Fibroblast of gingiva (primary cell): Measurements from ENCODE around the gene COL4A3.
"Not testable (repeated sequence)": the region's sequence is repeated elsewhere in the genome, so short reads cannot be mapped to it uniquely, and the experiment has no call there.

Experiments
- DNase-seq: peaks from one replicate; pipeline ENCODE4 v3.0.0-alpha.2; 2011; ENCODE audit warnings: low read depth

The COL4A3 gene

GRCh38 chr2:227154986-227155774 lies 9.2 kb upstream of the COL4A3 start:
- DNase-seq = peak; percentile 15

DNA sequence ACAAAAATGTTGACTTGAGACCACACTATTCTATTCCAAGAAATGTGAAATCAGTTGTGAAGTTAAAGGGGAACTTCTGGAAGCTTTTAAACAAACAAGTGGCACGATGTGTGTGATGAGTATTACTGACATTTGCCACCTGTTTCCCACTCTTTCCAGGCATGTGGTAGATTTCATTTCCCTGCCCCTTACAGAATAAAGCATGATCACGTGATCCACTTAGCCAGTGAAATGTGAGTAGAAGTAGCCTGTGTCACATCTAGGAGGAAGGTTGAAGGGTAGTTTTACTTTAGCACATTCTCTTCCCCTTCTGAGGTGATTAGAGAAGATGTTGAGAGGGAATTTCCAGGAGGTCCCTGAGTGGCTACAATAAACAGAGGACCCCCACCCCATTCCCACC lies 4.3 kb upstream of the COL4A3 start:
- no peak for DNase-seq

DNA sequence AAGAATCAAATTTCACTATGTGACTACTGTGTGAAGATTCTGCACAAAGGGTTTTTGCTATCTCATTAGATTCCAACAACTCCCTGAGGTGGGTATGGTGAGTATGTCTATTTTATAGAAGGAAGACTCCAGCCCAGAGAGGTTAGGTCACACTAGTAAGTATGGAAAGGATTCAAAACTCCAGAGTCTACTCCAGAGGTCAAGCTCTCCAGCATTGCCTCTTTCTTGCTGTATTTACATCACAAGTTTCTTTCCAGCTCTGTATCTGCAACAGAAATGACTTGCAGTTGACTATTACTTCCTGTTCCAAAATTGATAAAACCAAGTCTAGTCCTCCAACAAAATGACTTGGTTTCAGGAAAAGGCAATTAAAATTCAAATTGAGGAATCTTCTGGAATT lies 2.5 kb upstream of the COL4A3 start:
- no peak for DNase-seq

GRCh38 chr2:227163485-227163997 lies 883 bp upstream of the COL4A3 start:
- DNase-seq = no peak

GRCh38 chr2:227164763-227165291 lies 403 bp downstream of the COL4A3 start:
- no peak for DNase-seq

GRCh38 chr2:227171779-227172178 lies 7.4 kb downstream of the COL4A3 start:
- DNase-seq = not testable (repeated sequence)

- DNase-seq = no peak
Observed at GRCh38 chr2:227177592-227178336, 13.3 kb downstream of the COL4A3 start.

DNA sequence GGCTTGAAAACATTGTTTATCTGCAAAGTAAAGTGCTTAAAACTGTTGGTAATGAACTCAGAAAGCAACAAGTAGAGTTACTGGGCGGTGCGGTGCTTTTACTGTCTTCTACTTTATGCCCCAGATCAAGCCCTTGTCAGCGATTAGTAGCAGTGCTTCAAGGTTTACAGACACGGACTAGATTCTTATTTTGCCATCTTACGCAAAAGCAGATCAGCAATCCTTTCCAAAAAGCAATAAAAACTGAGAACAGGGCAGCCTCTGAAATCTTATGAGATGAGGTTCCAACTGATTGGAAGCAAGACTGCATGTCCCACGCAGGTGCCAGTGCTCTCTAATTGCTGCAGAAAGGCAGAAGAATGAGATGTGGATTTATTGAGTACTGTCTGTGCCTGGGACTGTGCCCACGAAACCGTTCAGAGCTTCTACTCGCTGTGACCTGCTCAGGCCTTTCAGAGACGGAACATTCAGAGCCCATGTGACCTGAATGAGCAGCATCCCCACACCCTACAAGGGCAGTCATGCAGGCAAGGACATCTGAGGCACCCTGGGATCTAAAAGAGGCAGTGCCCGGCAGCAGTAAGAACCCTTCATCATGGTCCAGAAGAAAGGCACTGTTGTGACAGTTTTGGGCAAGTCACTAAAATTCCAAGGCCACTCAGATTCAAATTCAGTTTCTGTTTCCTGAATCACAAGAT lies 15.7 kb downstream of the COL4A3 start:
- no peak for DNase-seq

DNA sequence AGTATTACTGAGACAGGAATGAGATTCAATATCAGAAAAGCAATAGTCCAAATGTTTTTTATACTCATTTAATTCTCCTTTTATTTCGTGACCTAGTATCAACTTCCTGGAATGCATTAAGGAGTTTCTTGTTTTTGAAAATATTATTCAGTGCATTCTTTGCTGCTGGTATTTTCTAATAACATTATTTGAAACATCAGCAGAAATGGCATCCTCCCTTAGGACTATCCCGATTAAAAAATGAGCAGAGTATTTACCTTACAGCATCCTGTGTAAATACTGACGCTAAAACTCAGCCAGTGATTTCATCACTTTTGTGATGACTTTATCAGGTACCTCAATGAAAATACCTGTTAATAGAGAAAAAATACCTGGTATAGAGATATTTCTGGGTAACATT lies 16.3 kb downstream of the COL4A3 start:
- no peak for DNase-seq

- no peak for DNase-seq
Observed at GRCh38 chr2:227182765-227183164, 18.3 kb downstream of the COL4A3 start.

DNA sequence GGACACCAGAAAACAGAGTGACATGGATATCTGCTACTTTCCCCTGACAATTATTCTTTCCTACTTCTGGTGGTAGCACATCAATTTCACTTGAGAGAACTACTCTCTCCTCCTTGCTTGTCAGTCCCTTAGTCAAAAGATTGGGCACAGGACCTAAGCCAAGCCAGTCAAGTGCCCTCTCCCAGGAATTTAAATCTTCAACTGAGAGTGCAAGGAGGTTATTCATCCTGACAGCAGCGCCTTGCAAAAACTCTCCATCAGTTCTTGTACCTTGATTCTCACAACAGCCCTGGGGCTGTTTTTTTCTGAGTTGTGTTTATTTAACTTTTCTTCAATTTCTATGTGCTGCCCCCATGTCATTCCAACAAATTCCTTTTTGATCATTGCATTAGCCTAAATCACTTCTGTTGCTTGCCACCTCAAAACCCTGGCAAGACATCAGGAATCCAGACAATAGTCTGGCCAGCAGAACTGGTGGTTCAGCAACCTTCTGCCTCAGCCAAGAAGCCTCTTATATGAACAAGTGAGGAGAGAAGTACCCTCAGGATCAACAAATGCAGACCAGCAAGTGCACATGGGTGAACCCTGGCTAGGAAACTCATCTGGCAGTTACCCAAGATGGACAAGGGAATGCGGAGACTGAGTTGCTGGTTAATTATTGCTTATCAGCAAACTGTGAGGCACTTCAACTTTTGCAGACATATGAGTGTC lies 19.4 kb downstream of the COL4A3 start:
- no peak for DNase-seq

DNA sequence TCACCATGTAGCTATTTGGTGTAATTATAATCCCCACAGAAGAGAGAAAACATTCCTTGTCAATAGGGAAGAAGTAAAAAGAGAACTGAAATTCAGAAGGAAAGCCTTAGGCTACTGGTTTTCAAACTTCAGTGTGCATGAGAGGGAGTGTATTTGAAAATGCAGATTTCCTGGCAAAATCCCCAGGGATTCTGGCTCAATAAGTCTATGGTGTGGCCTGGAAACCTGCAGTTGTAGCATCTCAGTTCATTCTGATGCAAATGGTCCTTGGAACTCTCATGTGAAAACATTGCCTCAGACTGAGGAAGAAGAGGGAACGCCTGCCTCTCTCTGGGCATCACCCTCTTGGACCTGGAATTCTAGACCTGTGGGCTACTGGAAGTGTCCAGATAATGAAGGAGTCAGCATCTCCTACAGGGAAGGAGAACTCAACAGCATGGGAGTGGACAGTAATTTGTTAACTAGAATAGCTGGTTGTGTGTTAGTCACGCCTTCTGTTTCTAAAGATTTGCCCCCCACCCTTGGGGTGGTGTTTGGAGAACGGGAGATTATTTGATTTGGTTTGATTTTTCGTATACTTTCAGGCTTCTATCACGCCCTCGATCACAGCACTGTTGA lies 21.3 kb downstream of the COL4A3 start:
- DNase-seq = no peak

DNA sequence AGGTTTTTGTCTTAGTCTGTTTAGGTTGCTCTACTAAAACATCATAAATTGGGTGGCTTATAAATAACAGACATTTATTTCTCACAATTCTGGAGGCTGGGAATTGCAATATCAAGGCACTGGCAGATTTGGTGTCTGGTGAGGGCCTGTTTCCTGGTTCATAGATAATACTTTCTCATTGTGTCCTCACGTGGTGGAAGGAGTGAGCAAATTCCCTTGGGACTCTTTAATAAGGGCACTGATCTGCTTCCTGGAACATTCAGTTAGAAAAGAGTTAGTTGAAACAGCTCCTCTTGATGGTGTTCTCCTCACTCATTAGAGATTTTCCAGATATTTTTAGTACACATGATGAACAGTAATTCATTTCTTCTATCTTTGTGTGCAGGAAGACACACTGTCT lies 22.3 kb downstream of the COL4A3 start:
- DNase-seq = peak; percentile 19

DNA sequence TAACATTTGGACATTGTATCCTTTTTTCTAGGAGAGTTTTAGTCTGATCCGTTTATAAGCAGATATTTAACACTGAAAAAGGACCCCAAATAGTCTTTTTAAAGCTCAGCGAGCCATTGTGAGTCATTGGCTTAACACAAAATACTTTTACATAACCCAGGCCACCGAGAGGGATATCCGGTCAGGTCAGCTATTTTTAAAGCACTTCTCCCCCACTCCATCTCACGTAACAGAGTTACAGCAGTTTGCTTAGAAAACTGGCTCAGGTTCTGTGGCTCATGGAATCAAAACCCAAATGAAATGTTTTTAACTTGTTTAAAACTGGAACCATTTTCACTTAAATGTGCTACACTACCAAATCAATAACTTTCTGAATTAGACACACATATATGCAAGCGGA lies 23.9 kb downstream of the COL4A3 start:
- DNase-seq = no peak

DNA sequence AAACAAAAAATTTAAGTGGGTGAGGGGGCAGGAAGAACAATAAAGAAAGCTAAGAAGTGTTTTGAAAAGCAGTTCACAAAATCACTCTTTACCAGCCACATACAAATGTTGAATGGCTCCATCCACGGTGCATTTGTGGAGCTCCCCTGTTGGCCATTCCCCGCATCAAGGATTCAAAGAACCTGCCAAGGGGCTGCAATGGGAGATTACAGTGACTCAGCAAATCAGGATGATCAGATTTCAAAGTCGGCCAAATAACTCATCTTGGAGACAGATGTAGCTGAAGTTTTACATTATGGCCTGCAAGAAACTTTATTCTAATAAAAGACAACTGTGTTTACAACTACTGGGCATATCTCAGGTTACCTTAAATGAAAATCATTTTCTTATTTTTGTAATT lies 26.9 kb downstream of the COL4A3 start:
- peak; percentile 70 for DNase-seq

- DNase-seq = no peak
Observed at GRCh38 chr2:227192491-227192890, 28.1 kb downstream of the COL4A3 start.

- no peak for DNase-seq
Observed at GRCh38 chr2:227194219-227194618, 29.8 kb downstream of the COL4A3 start.

DNA sequence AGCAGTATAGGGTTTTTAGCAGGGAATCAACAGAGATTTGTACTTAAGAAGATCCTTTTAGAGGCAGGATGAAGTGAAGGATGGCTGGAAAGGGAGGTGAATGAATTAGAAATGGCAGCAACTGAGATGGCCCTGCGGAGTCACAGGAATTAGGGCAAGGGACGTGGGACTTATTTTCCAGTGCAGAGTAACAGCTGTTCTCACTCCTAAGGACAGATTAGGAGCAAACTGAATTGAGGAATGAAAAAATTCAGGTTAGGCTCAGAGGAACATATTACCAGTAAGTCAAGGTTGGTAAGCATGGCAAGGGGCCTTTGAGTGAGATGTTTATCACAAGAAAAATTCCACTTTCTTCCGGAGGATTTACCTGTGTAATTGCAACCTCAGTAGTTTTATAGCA lies 34.4 kb downstream of the COL4A3 start:
- no peak for DNase-seq

DNA sequence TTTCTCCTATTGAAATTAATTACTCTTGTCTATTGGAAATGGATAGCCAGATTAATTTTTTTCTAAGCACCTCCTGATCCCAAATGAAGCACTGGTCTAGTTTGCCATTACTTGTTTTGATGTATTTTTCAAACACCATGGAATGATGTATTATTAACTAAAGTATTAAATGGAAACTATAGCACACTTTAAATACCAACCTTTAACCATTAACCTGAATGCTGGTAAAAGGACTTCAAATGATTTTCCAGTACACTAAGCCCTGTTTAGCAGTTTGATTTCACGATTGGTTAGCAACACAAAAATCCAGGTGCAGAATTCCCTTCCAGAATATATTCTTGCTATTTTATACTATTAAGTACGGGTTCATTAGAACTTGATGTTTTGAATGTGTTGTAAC lies 37.3 kb downstream of the COL4A3 start:
- DNase-seq = no peak

DNA sequence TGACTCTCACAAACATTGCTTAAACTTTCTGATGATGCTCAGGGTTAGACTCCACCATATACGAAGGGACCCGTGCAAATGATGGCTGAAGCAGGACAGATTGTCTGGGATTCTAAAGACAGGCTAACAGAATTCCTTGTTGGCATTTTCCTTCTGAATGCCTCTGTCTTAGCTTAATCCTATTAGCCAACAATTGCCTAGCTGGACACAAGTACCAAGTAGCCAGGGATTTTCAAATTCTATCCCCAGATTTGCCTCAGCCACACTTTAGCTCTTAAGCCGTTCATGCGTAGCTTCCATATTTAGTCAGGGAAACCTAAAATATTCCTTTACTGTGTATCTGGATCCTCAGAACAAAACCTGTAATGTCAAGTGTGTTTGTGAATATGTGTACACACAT lies 40.0 kb downstream of the COL4A3 start:
- DNase-seq = no peak

DNA sequence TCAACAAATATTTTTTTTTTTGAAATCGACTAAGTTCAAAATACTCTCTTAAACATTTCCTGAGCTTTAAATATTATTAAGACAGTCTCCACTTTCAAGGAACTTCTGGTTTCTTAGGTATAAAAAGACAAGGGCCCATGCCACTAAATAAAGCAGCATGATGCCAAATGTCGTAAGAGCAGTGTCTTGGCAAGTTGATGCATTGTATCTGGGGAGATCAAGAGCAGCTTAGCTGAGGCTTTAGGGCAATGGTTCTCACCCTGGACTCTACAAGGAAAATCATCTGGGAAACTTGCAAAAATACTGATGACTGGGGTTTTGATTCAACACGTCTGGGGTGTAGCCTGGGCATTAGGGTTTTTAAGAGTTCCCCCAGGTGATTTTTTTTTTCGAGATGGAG lies 41.3 kb downstream of the COL4A3 start:
- no peak for DNase-seq
